ENCODE measurements around the gene TMEM147.

The TMEM147 gene

GRCh38 chr19:35545001-35545854 lies at the start of gene TMEM147:
Gene TMEM147 (plus strand): TSS chr19:35545626. CDS start chr19:35545740, 114 bp downstream.
- peak within 1 kb of the TSS; percentile 63 to 96 (median 87) for H3K9ac ChIP-seq (ENCODE audit: low read length in 5 of 5)
- H3K27ac ChIP-seq (ENCODE audit: low read depth, low read length) = peak within 1 kb of the TSS; percentile 69
- no peaks in the 10 kb centered on the region for H3K27me3 ChIP-seq (ENCODE audit: control insufficient read depth in 5 of 5, insufficient read depth in 4 of 5, low read length in 5 of 5)
- H3K36me3 ChIP-seq (ENCODE audit: control insufficient read depth in 5 of 5, insufficient read depth in 5 of 5, low read length in 5 of 5) = peaks cover 0 to 7% (median 5%) of the 10 kb centered on the region in 5 donors
- no peaks in the 10 kb centered on the region for H3K9me3 ChIP-seq (ENCODE audit: control insufficient read depth in 5 of 5, low read length in 5 of 5)
- H3K4me3 ChIP-seq (ENCODE audit: low read depth in 1 of 5, low read length in 5 of 5) = peak within 1 kb of the TSS; percentile 76 to 87 (median 83)
- H3K4me1 ChIP-seq (ENCODE audit: control insufficient read depth in 5 of 5, insufficient read depth in 5 of 5, low read length in 5 of 5) = peaks cover 6 to 28% (median 24%) of the 10 kb centered on the region in 5 donors

- Histone ChIP-seq H3K27me3 (ENCODE audit: control insufficient read depth in 5 of 5, insufficient read depth in 4 of 5, low read length in 5 of 5) (peaks cover 0 to 9% (median 7%) of the 10 kb centered on the region in 5 donors), H3K36me3 (ENCODE audit: control insufficient read depth in 5 of 5, insufficient read depth in 5 of 5, low read length in 5 of 5) (no peaks in the 10 kb centered on the region)
These were observed 48.0 kb upstream of the TMEM147 start for GRCh38 chr19:35497406-35497805.

DNA sequence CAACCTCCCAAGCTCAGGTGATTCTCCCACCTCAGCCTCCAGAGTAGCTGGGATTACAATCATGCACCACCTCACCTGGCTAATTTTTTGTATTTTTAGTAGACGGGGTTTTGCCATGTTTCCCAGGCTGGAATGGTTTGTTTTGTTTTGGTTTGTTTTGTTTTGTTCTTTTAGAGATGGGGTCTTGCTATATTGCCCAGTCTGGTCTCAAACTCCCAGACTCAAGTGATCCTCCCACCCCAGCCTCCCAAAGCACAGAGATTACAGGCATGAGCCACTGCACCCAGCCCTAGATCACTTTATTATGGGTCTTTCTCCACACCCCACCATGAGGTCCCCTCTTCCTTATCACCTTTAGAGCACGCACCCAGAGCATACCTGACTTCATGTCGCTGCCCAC lies 47.2 kb upstream of the TMEM147 start:
- no peak overlapping the region for H3K4me3 ChIP-seq (ENCODE audit: low read depth in 1 of 5, low read length in 5 of 5)
- H3K9ac ChIP-seq (ENCODE audit: low read length in 5 of 5) = no peak overlapping the region
- H3K4me1 ChIP-seq (ENCODE audit: control insufficient read depth in 5 of 5, insufficient read depth in 5 of 5, low read length in 5 of 5) = peaks cover 0 to 8% (median 6%) of the 10 kb centered on the region in 5 donors
- no peaks in the 10 kb centered on the region for H3K9me3 ChIP-seq (ENCODE audit: control insufficient read depth in 5 of 5, low read length in 5 of 5)
- H3K27ac ChIP-seq (ENCODE audit: low read depth, low read length) = no peak overlapping the region
- H3K27me3 ChIP-seq (ENCODE audit: control insufficient read depth in 5 of 5, insufficient read depth in 4 of 5, low read length in 5 of 5) = peaks cover 0 to 8% (median 6%) of the 10 kb centered on the region in 5 donors
- H3K36me3 ChIP-seq (ENCODE audit: control insufficient read depth in 5 of 5, insufficient read depth in 5 of 5, low read length in 5 of 5) = no peaks in the 10 kb centered on the region

More at GRCh38 chr19:35497406-35497805, 48.0 kb upstream of the TMEM147 start:
- Histone ChIP-seq H3K9ac (ENCODE audit: low read length in 5 of 5) (no peak overlapping the region), H3K9me3 (ENCODE audit: control insufficient read depth in 5 of 5, low read length in 5 of 5) (no peaks in the 10 kb centered on the region), H3K4me3 (ENCODE audit: low read depth in 1 of 5, low read length in 5 of 5) (no peak overlapping the region), H3K4me1 (ENCODE audit: control insufficient read depth in 5 of 5, insufficient read depth in 5 of 5, low read length in 5 of 5) (peaks cover 0 to 8% (median 6%) of the 10 kb centered on the region in 5 donors), H3K27ac (ENCODE audit: low read depth, low read length) (no peak overlapping the region)

GRCh38 chr19:35498984-35499527 lies 46.4 kb upstream of the TMEM147 start:
- H3K4me3 ChIP-seq (ENCODE audit: low read depth in 1 of 5, low read length in 5 of 5) = no peak overlapping the region
- H3K9ac ChIP-seq (ENCODE audit: low read length in 5 of 5) = no peak overlapping the region
- H3K4me1 ChIP-seq (ENCODE audit: control insufficient read depth in 5 of 5, insufficient read depth in 5 of 5, low read length in 5 of 5) = peaks cover 0 to 8% (median 6%) of the 10 kb centered on the region in 5 donors
- peaks cover 0 to 9% (median 7%) of the 10 kb centered on the region in 5 donors for H3K27me3 ChIP-seq (ENCODE audit: control insufficient read depth in 5 of 5, insufficient read depth in 4 of 5, low read length in 5 of 5)
- no peaks in the 10 kb centered on the region for H3K9me3 ChIP-seq (ENCODE audit: control insufficient read depth in 5 of 5, low read length in 5 of 5)
- H3K36me3 ChIP-seq (ENCODE audit: control insufficient read depth in 5 of 5, insufficient read depth in 5 of 5, low read length in 5 of 5) = no peaks in the 10 kb centered on the region
- H3K27ac ChIP-seq (ENCODE audit: low read depth, low read length) = no peak overlapping the region

GRCh38 chr19:35500611-35501010 lies 44.8 kb upstream of the TMEM147 start:
- Histone ChIP-seq H3K27ac (ENCODE audit: low read depth, low read length) (no peak overlapping the region), H3K36me3 (ENCODE audit: control insufficient read depth in 5 of 5, insufficient read depth in 5 of 5, low read length in 5 of 5) (no peaks in the 10 kb centered on the region), H3K9me3 (ENCODE audit: control insufficient read depth in 5 of 5, low read length in 5 of 5) (no peaks in the 10 kb centered on the region), H3K27me3 (ENCODE audit: control insufficient read depth in 5 of 5, insufficient read depth in 4 of 5, low read length in 5 of 5) (peaks cover 0 to 18% (median 8%) of the 10 kb centered on the region in 5 donors), H3K4me1 (ENCODE audit: control insufficient read depth in 5 of 5, insufficient read depth in 5 of 5, low read length in 5 of 5) (peaks cover 0 to 1% (median 0%) of the 10 kb centered on the region in 5 donors), H3K4me3 (ENCODE audit: low read depth in 1 of 5, low read length in 5 of 5) (no peak overlapping the region), H3K9ac (ENCODE audit: low read length in 5 of 5) (no peak overlapping the region)

- Histone ChIP-seq H3K9me3 (ENCODE audit: control insufficient read depth in 5 of 5, low read length in 5 of 5) (no peaks in the 10 kb centered on the region), H3K4me1 (ENCODE audit: control insufficient read depth in 5 of 5, insufficient read depth in 5 of 5, low read length in 5 of 5) (no peaks in the 10 kb centered on the region), H3K27ac (ENCODE audit: low read depth, low read length) (no peak overlapping the region), H3K4me3 (ENCODE audit: low read depth in 1 of 5, low read length in 5 of 5) (no peak overlapping the region), H3K9ac (ENCODE audit: low read length in 5 of 5) (no peak overlapping the region), H3K27me3 (ENCODE audit: control insufficient read depth in 5 of 5, insufficient read depth in 4 of 5, low read length in 5 of 5) (peaks cover 6 to 20% (median 8%) of the 10 kb centered on the region in 5 donors), H3K36me3 (ENCODE audit: control insufficient read depth in 5 of 5, insufficient read depth in 5 of 5, low read length in 5 of 5) (no peaks in the 10 kb centered on the region)
These were observed 43.7 kb upstream of the TMEM147 start for GRCh38 chr19:35501684-35502083.

DNA sequence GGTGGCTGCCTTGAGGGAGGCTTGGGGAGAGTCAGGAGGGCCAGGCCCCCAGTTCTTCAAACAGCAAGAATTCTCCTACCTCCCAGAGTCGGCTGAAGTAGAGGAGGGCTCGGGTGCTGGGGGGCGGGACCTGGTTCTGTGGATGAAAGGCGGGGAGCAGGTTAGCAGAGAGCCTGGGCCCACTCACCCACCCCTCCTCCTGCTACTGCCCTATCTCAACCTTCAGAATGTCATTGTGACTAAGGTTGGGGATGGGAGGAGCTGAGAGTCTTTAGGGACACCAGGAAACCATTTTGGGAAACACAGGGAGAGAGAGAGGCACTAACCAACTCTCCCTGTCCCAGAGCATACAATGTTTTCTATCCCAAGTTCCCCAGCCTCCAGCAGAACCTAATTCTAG lies 42.7 kb upstream of the TMEM147 start:
- Histone ChIP-seq H3K9ac (ENCODE audit: low read length in 5 of 5) (no peak overlapping the region), H3K27me3 (ENCODE audit: control insufficient read depth in 5 of 5, insufficient read depth in 4 of 5, low read length in 5 of 5) (peaks cover 10 to 30% (median 12%) of the 10 kb centered on the region in 5 donors), H3K4me3 (ENCODE audit: low read depth in 1 of 5, low read length in 5 of 5) (no peak overlapping the region), H3K4me1 (ENCODE audit: control insufficient read depth in 5 of 5, insufficient read depth in 5 of 5, low read length in 5 of 5) (no peaks in the 10 kb centered on the region), H3K36me3 (ENCODE audit: control insufficient read depth in 5 of 5, insufficient read depth in 5 of 5, low read length in 5 of 5) (no peaks in the 10 kb centered on the region), H3K9me3 (ENCODE audit: control insufficient read depth in 5 of 5, low read length in 5 of 5) (no peaks in the 10 kb centered on the region), H3K27ac (ENCODE audit: low read depth, low read length) (no peak overlapping the region)

GRCh38 chr19:35506011-35506410 lies 39.4 kb upstream of the TMEM147 start:
- H3K27ac ChIP-seq (ENCODE audit: low read depth, low read length) = no peak overlapping the region
- H3K27me3 ChIP-seq (ENCODE audit: control insufficient read depth in 5 of 5, insufficient read depth in 4 of 5, low read length in 5 of 5) = peaks cover 30 to 42% (median 36%) of the 10 kb centered on the region in 5 donors
- H3K4me1 ChIP-seq (ENCODE audit: control insufficient read depth in 5 of 5, insufficient read depth in 5 of 5, low read length in 5 of 5) = peaks cover 0 to 14% (median 11%) of the 10 kb centered on the region in 5 donors
- H3K4me3 ChIP-seq (ENCODE audit: low read depth in 1 of 5, low read length in 5 of 5) = no peak overlapping the region
- H3K36me3 ChIP-seq (ENCODE audit: control insufficient read depth in 5 of 5, insufficient read depth in 5 of 5, low read length in 5 of 5) = no peaks in the 10 kb centered on the region
- no peak overlapping the region for H3K9ac ChIP-seq (ENCODE audit: low read length in 5 of 5)
- H3K9me3 ChIP-seq (ENCODE audit: control insufficient read depth in 5 of 5, low read length in 5 of 5) = no peaks in the 10 kb centered on the region

DNA sequence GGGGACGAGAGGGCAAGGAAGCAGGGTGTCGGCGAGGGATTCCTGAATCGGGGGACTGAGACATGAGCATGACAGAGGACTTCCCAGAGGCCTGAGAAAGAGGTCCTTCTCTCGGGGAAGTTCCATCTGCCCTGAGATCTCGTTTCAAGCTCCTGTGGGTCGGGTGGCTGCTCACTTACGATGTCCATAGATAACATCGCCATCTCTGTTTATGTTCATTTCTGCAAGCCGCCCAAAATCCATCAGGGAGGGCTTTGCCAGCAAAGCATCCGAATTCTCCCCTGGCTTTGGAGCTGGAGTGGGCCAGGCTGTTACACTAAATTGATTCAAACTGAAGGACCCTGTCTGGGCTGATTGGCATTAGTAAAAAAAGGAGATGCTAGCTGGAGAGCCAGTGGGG lies 37.9 kb upstream of the TMEM147 start:
- H3K9me3 ChIP-seq (ENCODE audit: control insufficient read depth in 5 of 5, low read length in 5 of 5) = no peaks in the 10 kb centered on the region
- H3K36me3 ChIP-seq (ENCODE audit: control insufficient read depth in 5 of 5, insufficient read depth in 5 of 5, low read length in 5 of 5) = no peaks in the 10 kb centered on the region
- peaks cover 0 to 14% (median 11%) of the 10 kb centered on the region in 5 donors for H3K4me1 ChIP-seq (ENCODE audit: control insufficient read depth in 5 of 5, insufficient read depth in 5 of 5, low read length in 5 of 5)
- H3K27ac ChIP-seq (ENCODE audit: low read depth, low read length) = no peak overlapping the region
- H3K27me3 ChIP-seq (ENCODE audit: control insufficient read depth in 5 of 5, insufficient read depth in 4 of 5, low read length in 5 of 5) = peaks cover 36 to 53% (median 37%) of the 10 kb centered on the region in 5 donors
- H3K4me3 ChIP-seq (ENCODE audit: low read depth in 1 of 5, low read length in 5 of 5) = no peak overlapping the region
- H3K9ac ChIP-seq (ENCODE audit: low read length in 5 of 5) = no peak overlapping the region

DNA sequence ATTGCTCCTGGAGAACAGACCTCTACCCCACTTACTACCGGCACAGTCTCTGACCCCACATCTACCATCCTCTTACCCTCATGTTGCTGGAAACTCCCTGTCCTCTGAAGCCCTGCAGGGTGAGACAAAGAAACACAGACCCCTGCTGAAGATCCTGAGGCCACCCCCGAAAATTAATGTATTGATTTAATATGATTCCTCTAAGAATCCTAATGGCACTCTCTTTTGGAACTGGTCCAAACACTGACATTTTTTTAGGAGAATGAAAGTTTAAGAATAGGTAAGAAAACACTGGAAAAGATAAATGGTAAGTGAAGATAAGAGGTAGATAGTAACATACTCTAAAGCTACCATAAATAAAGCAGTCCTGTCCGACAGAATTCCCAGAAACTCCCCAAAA lies 37.3 kb upstream of the TMEM147 start:
- Histone ChIP-seq H3K27me3 (ENCODE audit: control insufficient read depth in 5 of 5, insufficient read depth in 4 of 5, low read length in 5 of 5) (peaks cover 39 to 58% (median 43%) of the 10 kb centered on the region in 5 donors), H3K4me1 (ENCODE audit: control insufficient read depth in 5 of 5, insufficient read depth in 5 of 5, low read length in 5 of 5) (peaks cover 0 to 14% (median 11%) of the 10 kb centered on the region in 5 donors), H3K9ac (ENCODE audit: low read length in 5 of 5) (no peak overlapping the region), H3K27ac (ENCODE audit: low read depth, low read length) (no peak overlapping the region), H3K4me3 (ENCODE audit: low read depth in 1 of 5, low read length in 5 of 5) (no peak overlapping the region), H3K36me3 (ENCODE audit: control insufficient read depth in 5 of 5, insufficient read depth in 5 of 5, low read length in 5 of 5) (no peaks in the 10 kb centered on the region), H3K9me3 (ENCODE audit: control insufficient read depth in 5 of 5, low read length in 5 of 5) (no peaks in the 10 kb centered on the region)

Data from subcutaneous abdominal adipose tissue (tissue), 5 donors.